Neural cell (in vitro differentiated cells): ENCODE measurements around the gene IDUA. TPM values are rescaled to one million over a fixed set of nuclear protein-coding genes. Genes with fewer than 3 reads are reported as not detected.

Experiments used
- H2AFZ ChIP-seq: fragments of 200-600, 300-800 bp; sonication (generic), shearing (Covaris generic); 2 replicates; pipeline ENCODE4 v1.6.0; 2014; ENCODE audit warnings: low read depth, mild to moderate bottlenecking, antibody characterized with exemption, low read length, moderate library complexity
- H3F3A ChIP-seq: fragments of 200-600 bp; shearing (Covaris generic); 2 replicates; pipeline ENCODE4 v1.6.1; 2016; ENCODE audit warnings: mild to moderate bottlenecking, moderate library complexity, mixed read lengths, antibody characterized with exemption, low read length; ENCODE audit not compliant: insufficient read depth, poor library complexity, severe bottlenecking
- H3K27ac ChIP-seq: fragments of 200-600, 300-800 bp; sonication (generic), shearing (Covaris generic); 2 replicates; pipeline ENCODE4 v1.5.1; 2014; ENCODE audit warnings: mild to moderate bottlenecking, low read length, moderate library complexity
- H3K27me3 ChIP-seq: fragments of 300-800, 200-600 bp; sonication (generic), shearing (Covaris generic); 2 replicates; pipeline ENCODE4 v1.6.0; 2014; ENCODE audit warnings: mild to moderate bottlenecking, low read depth, low read length, moderate library complexity; ENCODE audit not compliant: insufficient read depth
- H3K36me3 ChIP-seq: fragments of 300-800, 200-600 bp; sonication (generic), shearing (Covaris generic); 2 replicates; pipeline ENCODE4 v1.5.1; 2014; ENCODE audit warnings: mild to moderate bottlenecking, antibody characterized with exemption, low read length, moderate library complexity; ENCODE audit not compliant: insufficient read depth
- H3K4me2 ChIP-seq: fragments of 300-800, 200-600 bp; sonication (generic), shearing (Covaris generic); 2 replicates; pipeline ENCODE4 v1.6.0; 2014; ENCODE audit warnings: mild to moderate bottlenecking, low read length
- H3K4me3 ChIP-seq: fragments of 300-800, 200-600 bp; sonication (generic), shearing (Covaris generic); 2 replicates; pipeline ENCODE4 v1.5.1; 2014; ENCODE audit warnings: mild to moderate bottlenecking, low read length, moderate library complexity
- H3K79me2 ChIP-seq: fragments of 200-600 bp; shearing (Covaris generic); replicated peaks from 2 replicates; pipeline ENCODE4 v1.6.0; 2014; ENCODE audit warnings: mild to moderate bottlenecking, low read length, moderate library complexity; ENCODE audit not compliant: insufficient read depth
- H3K9ac ChIP-seq: fragments of 300-800, 200-600 bp; sonication (generic), shearing (Covaris generic); 2 replicates; pipeline ENCODE4 v1.6.1; 2016; ENCODE audit warnings: mild to moderate bottlenecking, low read length, mixed read lengths
- H3K9me2 ChIP-seq: fragments of 200-600 bp; shearing (Covaris generic); 2 replicates; pipeline ENCODE4 v1.6.1; 2016; ENCODE audit warnings: mild to moderate bottlenecking, low read length, mixed read lengths; ENCODE audit not compliant: insufficient read depth
- H3K9me3 ChIP-seq: fragments of 200-600, 300-800 bp; sonication (generic), shearing (Covaris generic); 2 replicates; pipeline ENCODE4 v1.6.1; 2016; ENCODE audit warnings: mild to moderate bottlenecking, mixed run types, low read length, moderate library complexity, mixed read lengths
- H4K20me1 ChIP-seq: fragments of 200-600 bp; shearing (Covaris generic); 2 replicates; pipeline ENCODE4 v1.6.1; 2016; ENCODE audit warnings: mild to moderate bottlenecking, mixed run types; ENCODE audit not compliant: insufficient read depth
- EP300 ChIP-seq: fragments of 450-650 bp; conservative IDR thresholded peaks from 2 replicates; pipeline ENCODE4 v1.6.1; 2014; ENCODE audit warnings: antibody characterized with exemption, mild to moderate bottlenecking, moderate library complexity; ENCODE audit not compliant: poor library complexity, severe bottlenecking
- EZH2 ChIP-seq: fragments of 200-600, 300-800 bp; shearing (Covaris generic), sonication (generic); IDR thresholded peaks from 2 replicates; pipeline ENCODE4 v1.6.1; 2014; ENCODE audit warnings: antibody characterized with exemption, low read length, borderline replicate concordance, mild to moderate bottlenecking; ENCODE audit not compliant: insufficient read depth, poor library complexity, severe bottlenecking
- MXI1 ChIP-seq: fragments of 450-650 bp; conservative IDR thresholded peaks from 2 replicates; pipeline ENCODE4 v1.6.1; 2014; ENCODE audit warnings: antibody characterized with exemption, mild to moderate bottlenecking; ENCODE audit not compliant: poor library complexity, severe bottlenecking
- POLR2AphosphoS5 ChIP-seq: IDR thresholded peaks from 2 replicates; pipeline ENCODE4 v1.6.1; 2012
- RAD21 ChIP-seq: fragments of 450-650 bp; conservative IDR thresholded peaks from 2 replicates; pipeline ENCODE4 v1.6.1; 2014; ENCODE audit warnings: antibody characterized with exemption, mild to moderate bottlenecking, moderate library complexity
- REST ChIP-seq: IDR thresholded peaks from 2 replicates; pipeline ENCODE4 v1.6.1; 2012; ENCODE audit warnings: borderline replicate concordance
- SMC3 ChIP-seq: fragments of 450-650 bp; conservative IDR thresholded peaks from 2 replicates; pipeline ENCODE4 v1.6.1; 2014; ENCODE audit warnings: antibody characterized with exemption, mild to moderate bottlenecking, moderate library complexity; ENCODE audit not compliant: poor library complexity
- TAF1 ChIP-seq: IDR thresholded peaks from 2 replicates; pipeline ENCODE4 v1.6.1; 2012; ENCODE audit warnings: low read depth
- polyA plus RNA-seq: library from polyadenylated mRNA; depleted of rRNA; stranded (reverse); fragments of >200 nt; gene quantifications from 2 replicates; pipeline ENCODE4 v1.2.3, GENCODE V29; 2014
- TF ChIP-seq, protein P1 (sequence below): fragments of 450-650 bp; IDR thresholded peaks from 2 replicates; pipeline ENCODE4 v1.5.1; 2014; ENCODE audit warnings: antibody characterized with exemption, mild to moderate bottlenecking, moderate library complexity; ENCODE audit not compliant: poor library complexity, severe bottlenecking

IDUA gene
- polyA plus RNA-seq, 1 donor from 2014 or later = 12.7 TPM

DNA sequence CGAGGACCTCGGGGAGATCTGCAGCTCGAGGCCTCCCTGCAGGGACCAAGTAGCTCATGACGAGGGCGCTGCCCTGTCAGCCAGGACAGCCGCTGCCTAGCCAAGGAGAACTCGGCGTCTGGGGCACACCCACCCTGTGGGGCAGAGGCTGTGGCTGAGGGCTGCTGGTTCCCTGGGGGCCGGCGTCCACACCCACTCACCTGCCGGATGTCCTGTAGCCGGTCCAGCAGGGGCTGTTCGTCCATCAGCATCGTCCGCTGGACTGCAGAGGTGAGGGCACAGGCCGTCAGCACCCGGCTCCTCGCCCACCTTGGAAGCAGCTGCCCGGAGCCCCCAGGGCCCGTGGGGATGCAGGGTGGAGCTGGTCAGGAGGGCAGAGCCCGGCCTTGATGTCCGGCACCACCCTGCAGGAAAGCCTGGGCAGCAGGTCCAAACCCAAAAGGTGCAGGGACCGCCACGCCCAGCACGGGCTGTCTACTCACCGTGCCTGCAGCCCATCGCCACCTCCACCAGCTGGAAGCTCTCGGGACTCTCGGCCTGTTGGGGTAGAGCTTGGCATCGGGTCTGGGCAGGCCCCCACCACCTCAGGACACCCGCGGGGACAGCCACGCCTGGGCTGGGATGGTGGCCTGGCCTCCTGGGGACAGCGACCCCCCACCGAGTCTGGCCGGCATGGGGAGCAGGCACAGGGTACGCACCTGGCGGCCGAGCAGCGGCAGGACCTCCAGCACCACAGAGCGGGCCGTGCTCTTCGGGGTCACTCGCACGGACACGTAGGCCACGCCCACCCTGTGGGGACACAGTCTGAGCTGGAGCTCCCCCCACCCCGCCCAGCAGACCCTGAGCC, 20.4 kb upstream of the IDUA start:
- Histone ChIP-seq H3K4me3 (no peak overlapping the region), H3K4me2 (no peak overlapping the region), H3K36me3 (no peaks in the 10 kb centered on the region), H3K27ac (no peak overlapping the region), H3K9ac (no peak overlapping the region), H2AFZ (no peak overlapping the region), H3K79me2 (no peaks in the 10 kb centered on the region), H3K27me3 (peaks cover 8% of the 10 kb centered on the region), H4K20me1 (no peaks in the 10 kb centered on the region), H3F3A (no peaks in the 10 kb centered on the region), H3K9me3 (no peaks in the 10 kb centered on the region), H3K9me2 (no peaks in the 10 kb centered on the region)
- TF ChIP-seq MXI1 (no peak), TAF1 (no peak), REST (no peak), RAD21 (no peak), EZH2 (no peak), SMC3 (no peak), POLR2AphosphoS5 (no peak), EP300 (no peak)
- TF ChIP-seq, protein P1, sequence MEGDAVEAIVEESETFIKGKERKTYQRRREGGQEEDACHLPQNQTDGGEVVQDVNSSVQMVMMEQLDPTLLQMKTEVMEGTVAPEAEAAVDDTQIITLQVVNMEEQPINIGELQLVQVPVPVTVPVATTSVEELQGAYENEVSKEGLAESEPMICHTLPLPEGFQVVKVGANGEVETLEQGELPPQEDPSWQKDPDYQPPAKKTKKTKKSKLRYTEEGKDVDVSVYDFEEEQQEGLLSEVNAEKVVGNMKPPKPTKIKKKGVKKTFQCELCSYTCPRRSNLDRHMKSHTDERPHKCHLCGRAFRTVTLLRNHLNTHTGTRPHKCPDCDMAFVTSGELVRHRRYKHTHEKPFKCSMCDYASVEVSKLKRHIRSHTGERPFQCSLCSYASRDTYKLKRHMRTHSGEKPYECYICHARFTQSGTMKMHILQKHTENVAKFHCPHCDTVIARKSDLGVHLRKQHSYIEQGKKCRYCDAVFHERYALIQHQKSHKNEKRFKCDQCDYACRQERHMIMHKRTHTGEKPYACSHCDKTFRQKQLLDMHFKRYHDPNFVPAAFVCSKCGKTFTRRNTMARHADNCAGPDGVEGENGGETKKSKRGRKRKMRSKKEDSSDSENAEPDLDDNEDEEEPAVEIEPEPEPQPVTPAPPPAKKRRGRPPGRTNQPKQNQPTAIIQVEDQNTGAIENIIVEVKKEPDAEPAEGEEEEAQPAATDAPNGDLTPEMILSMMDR = no peak

DNA sequence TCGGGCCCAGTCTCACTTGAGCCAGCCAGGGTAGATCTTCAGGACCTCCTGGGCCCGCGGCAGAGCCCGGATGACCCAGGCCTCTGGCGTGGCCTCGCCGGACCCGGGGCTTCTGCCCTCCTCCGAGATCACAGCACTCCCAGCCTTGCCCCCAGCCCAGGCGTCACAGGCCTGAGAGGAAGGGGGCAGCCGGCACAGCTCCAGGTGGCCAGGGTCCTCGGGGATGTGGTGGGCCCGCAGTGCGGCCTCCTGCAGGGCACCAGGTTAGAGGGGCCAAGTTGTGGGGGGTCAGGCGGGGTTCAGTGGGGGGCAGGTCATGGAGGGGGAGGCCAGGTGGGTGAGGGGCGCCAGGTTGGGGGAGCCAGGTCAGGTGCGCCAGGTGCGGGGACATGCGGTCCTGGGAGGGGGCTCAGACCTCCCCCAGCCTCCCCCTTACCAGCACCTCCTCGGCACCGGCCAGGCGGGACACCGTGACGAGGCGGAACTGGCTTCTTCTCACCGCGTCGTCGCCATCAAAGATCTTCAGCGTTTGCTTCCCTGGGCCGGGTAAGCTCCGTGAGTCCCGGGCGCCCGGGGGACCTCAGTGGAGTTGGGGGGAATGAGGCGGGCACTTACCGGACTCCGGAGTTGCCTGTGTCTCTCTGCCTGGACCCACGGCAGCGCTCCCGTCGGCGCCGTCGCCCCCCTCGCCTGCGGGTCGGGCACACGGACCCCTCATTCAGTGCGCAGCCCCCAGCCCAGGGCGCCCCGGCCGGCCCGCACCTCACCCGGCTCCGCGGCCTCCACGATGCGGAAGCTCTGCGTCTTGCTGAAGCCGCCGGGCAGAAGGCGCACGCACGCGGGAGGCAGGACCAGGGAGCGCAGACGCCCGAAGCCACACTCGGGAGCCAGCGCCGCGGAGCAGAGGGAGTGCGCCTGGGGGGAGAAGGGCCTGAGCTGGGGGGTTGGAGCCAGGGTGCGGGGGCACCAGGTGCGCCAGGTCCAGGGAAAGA, 19.4 kb upstream of the IDUA start:
- Histone ChIP-seq H3K4me2 (no peak overlapping the region), H3K4me3 (no peak overlapping the region)
- TF ChIP-seq EP300 (no peak), RAD21 (no peak), POLR2AphosphoS5 (no peak), EZH2 (no peak), TAF1 (no peak), MXI1 (no peak), REST (no peak), SMC3 (no peak)
- TF ChIP-seq, protein P1 = no peak

More for the DNA sequence above, 19.4 kb upstream of the IDUA start:
- no peaks in the 10 kb centered on the region for H3F3A ChIP-seq
- no peak overlapping the region for H3K27ac ChIP-seq
- no peaks in the 10 kb centered on the region for H3K9me2 ChIP-seq
- peaks cover 8% of the 10 kb centered on the region for H3K27me3 ChIP-seq
- H3K36me3 ChIP-seq = no peaks in the 10 kb centered on the region
- no peak overlapping the region for H3K9ac ChIP-seq
- no peaks in the 10 kb centered on the region for H4K20me1 ChIP-seq
- H2AFZ ChIP-seq = no peak overlapping the region
- H3K79me2 ChIP-seq = no peaks in the 10 kb centered on the region
- no peaks in the 10 kb centered on the region for H3K9me3 ChIP-seq
